VCaP (cell line): Measurements from ENCODE around the gene RAPGEF1.

Source experiments
- H3K27ac ChIP-seq: fragments of 450-650 bp; 2 replicates; pipeline ENCODE4 v1.5.1; 2017
- TF ChIP-seq, protein P1 (sequence below): fragments of 450-650 bp; conservative IDR thresholded peaks from 2 replicates; pipeline ENCODE4 v1.5.1; 2017; ENCODE audit warnings: mild to moderate bottlenecking, moderate library complexity

RAPGEF1 gene

DNA sequence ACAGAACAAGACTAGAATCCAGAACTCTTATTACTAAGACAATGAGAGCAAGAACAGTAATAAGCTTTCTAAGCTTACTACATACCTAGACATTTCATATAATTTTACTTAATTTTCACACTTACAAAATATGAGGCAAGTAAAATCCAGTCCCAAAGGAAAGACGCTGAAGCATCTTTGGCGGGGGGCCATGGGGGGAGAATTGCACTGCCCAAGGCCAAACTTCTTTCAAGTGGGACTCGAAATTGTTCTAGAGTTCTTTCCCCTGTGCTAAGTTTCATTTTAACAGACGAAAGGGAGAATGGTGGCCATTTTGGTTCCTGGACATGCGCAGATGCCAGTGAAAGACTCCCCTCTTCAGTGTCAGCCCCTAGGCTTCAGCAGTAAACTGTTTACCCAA is 122.3 kb downstream of the RAPGEF1 start:
- peak overlapping the region; percentile 55 for H3K27ac ChIP-seq
- TF ChIP-seq, protein P1, sequence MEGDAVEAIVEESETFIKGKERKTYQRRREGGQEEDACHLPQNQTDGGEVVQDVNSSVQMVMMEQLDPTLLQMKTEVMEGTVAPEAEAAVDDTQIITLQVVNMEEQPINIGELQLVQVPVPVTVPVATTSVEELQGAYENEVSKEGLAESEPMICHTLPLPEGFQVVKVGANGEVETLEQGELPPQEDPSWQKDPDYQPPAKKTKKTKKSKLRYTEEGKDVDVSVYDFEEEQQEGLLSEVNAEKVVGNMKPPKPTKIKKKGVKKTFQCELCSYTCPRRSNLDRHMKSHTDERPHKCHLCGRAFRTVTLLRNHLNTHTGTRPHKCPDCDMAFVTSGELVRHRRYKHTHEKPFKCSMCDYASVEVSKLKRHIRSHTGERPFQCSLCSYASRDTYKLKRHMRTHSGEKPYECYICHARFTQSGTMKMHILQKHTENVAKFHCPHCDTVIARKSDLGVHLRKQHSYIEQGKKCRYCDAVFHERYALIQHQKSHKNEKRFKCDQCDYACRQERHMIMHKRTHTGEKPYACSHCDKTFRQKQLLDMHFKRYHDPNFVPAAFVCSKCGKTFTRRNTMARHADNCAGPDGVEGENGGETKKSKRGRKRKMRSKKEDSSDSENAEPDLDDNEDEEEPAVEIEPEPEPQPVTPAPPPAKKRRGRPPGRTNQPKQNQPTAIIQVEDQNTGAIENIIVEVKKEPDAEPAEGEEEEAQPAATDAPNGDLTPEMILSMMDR: no peak

DNA sequence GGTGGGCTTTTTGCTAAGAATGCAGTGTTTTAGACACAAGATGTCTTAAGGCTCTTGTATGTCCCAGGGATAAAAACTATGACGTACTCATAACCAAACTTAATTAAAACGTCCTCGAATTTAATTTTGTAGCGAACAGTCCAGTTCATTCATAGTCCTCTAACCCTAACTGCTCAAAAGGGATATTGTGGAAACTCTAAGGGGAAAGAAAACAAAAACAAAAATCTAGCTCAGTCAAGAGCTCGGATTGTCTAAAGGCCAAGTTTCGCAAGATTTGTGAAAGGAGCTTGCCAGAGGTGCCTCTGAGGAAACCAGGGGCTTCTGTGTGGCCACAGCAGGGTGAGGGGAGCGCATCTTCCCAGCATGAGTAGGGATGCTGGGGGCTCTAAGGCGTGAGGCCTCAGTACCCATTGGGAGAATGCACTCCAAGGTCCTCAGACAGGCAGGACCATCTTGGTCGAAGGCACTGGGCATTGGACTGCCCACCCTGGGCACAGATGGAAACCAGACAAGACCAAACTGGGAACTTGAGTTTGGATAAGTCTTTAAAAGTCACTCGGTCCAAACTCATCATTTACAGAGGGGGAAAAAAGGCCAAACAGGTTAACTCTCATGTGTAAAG is 122.8 kb downstream of the RAPGEF1 start:
- peak overlapping the region; percentile 55; the same call in 1 of the 2 replicates for H3K27ac ChIP-seq
- TF ChIP-seq, protein P1: no peak

DNA sequence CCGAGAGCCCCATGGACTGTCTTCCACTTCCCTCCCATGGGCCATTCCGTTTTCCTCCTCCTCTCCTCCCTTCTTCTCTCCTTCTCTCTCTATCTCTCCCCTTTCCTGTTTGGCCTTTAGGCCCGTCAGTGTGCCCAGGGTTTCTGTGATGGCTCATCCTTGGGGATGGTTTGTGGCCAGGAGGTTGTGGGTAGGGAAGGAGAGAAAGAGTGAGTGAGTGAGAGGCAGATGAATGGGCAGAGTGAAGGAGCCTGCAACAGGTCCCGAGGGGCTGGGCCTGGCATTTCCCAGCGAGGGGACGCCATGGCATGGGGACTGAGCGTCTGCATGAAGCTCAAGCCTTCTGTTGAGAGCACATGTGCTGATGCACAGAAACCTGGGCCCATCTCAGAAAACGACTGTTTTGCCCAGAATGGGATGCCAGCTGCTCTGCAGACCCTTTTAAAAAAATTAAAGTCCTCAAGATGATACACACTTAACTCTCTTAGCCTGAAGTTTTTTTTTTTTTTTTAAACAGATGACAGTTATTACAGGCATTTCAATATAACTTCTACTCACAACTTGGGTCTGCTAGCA is 125.4 kb downstream of the RAPGEF1 start:
- no peak overlapping the region for H3K27ac ChIP-seq
- TF ChIP-seq, protein P1: no peak

DNA sequence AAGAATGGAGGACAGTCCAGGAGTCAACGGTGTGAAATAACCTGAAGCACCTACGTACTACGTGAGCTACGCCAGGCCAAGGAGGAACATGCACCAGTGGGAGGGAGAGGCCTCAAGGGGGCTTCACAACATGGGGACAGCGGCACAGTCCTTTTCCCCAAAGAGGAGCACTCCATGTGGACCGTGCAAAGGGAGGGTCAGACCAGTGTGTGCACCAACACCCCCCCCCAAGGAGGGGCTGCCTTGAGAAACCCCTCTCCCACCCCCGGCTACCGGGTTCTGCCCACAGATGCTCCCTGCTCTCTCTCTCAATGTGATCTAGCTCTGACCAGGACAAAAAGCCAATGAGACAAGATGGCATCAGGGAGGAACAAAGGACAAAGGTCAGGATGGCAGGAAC is 126.0 kb downstream of the RAPGEF1 start:
- TF ChIP-seq, protein P1: no peak
- no peak overlapping the region for H3K27ac ChIP-seq

DNA sequence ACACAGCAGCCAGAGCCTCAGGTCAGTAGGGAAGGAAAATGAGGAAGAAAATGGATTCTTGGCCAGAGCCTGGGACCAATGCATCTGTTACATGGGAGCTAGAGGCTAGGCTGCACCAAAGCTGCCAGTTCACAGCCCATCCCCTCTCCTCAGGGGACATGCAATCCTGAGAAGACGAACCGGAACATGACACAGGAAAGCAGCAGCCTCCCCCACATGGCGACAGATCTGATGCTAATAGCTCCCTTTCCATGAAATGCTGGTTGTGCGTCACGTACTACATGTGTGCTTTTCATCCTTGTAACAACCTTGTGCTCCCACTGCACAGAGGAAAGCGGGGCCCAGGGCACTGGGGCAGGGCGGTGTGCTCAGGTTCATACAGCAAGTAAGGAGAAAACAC is 127.0 kb downstream of the RAPGEF1 start:
- no peak overlapping the region for H3K27ac ChIP-seq
- TF ChIP-seq, protein P1: no peak

DNA sequence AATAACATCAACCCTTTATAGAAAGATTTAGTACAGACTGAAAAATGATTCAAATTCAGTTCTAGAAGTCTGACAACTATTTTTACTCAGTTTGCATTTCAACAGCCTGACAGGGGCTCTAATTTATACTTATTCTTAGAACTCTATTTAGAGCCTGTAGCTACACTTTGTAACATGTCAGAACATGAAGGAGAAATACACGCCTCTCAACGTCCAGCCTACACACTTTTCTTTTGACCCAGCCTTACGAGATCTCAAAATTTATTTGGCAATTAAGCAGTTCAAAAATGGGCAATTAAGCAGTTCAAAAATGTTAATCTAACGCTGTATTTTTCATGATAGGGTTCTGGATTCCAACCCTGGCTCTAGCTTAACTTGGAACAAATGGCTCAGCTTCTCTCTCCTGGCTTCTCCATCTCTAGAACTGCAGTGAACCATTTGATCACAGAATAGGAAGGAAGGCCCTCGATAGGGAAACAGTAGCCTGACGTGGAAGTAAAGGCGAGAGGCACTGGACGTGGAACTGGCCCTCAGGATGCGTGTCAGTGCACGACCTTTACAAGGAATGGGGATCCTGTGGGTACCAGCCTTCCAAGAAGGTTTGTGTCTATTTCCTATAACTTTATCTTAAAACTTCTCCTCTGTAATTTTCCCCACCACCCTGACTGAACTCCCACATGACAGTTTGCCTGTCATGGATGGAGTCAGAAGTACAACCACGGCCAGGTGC is 128.1 kb downstream of the RAPGEF1 start:
- TF ChIP-seq, protein P1: no peak

DNA sequence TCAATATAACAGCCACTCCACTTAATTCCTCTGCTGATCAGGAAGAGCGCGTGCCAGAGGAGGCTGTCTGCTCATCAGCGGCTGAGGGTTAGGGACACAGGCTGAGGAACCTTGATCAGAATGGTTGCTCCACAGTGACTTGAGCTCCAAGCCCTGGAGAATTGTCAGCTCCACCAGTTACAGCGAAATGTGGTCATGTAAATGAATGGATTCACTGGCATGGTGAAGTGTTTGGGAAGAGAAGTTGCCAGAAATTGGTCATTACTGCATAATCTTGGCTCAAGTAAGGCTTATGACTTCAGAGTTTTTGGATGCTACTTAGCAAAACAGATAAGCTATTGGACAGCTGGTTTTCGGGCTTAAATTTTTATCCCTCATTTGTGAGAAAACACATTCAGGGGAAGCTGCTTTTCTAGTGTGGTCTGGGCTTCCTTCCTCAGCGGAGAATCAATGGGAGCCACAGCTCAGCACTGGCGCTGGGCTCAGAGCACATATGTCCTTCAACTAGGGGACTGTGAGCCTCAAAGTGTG is 129.6 kb downstream of the RAPGEF1 start:
- no peak overlapping the region for H3K27ac ChIP-seq

More for the DNA sequence above, 128.1 kb downstream of the RAPGEF1 start:
- H3K27ac ChIP-seq: no peak overlapping the region

More for the DNA sequence above, 129.6 kb downstream of the RAPGEF1 start:
- TF ChIP-seq, protein P1: no peak
